Measurements from ENCODE around the gene PACS2.

DNA sequence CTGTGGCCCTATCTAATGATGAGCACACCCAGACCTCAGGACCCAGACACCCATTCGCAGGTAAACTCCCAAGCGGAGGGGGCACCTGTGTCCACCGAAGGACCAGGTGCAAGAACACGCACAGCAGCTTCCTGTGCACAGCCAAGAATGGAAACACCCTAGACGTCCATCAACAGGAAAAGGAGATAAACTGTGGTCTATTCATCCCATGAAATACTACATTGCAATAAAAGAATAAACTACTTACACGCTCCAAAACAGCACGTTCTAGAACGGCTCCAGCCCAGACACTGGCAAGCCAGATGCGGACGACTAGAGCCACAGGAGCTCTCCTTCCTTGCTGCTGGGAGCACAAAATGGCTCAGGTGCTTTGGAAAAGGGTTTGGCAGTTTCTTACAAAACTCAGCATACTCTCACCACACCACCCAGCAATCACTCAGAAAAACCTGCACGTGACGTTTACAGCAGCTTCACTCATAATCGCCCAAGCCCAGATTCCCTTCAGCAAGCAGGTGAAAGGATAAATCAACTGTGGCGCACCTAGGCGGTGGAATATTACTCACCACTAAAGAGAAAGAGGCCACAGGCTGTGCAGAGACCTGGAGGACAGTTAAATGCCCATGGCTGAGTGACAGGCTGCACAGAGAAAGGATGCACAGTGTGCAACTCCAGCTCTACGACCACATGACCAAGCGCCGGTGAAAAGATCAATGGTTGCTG, 34.7 kb upstream of the PACS2 start:
- TF ChIP-seq, protein P1, sequence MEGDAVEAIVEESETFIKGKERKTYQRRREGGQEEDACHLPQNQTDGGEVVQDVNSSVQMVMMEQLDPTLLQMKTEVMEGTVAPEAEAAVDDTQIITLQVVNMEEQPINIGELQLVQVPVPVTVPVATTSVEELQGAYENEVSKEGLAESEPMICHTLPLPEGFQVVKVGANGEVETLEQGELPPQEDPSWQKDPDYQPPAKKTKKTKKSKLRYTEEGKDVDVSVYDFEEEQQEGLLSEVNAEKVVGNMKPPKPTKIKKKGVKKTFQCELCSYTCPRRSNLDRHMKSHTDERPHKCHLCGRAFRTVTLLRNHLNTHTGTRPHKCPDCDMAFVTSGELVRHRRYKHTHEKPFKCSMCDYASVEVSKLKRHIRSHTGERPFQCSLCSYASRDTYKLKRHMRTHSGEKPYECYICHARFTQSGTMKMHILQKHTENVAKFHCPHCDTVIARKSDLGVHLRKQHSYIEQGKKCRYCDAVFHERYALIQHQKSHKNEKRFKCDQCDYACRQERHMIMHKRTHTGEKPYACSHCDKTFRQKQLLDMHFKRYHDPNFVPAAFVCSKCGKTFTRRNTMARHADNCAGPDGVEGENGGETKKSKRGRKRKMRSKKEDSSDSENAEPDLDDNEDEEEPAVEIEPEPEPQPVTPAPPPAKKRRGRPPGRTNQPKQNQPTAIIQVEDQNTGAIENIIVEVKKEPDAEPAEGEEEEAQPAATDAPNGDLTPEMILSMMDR (IDR thresholded peaks at IDR 0.05) = no peak
- TF ChIP-seq POLR2A (IDR thresholded peaks at IDR 0.05) (no peak), POLR2AphosphoS5 (IDR thresholded peaks at IDR 0.05) (no peak)

All from prostate gland (tissue), 2 donors.